ENCODE measurements around the gene TLE1. TPM values are rescaled to one million over a fixed set of nuclear protein-coding genes. Genes with fewer than 3 reads are reported as not detected.
A peak's percentile ranks its signal among the peaks of the same experiment; 100 is the strongest.

The TLE1 gene
- total RNA-seq, 2 donors from 2014 or later, result 15.0 to 15.2 TPM

- intact Hi-C loops (cut with DNase I), result no loop called here
- ATAC-seq (no peak), DNase-seq (no peak)
These were observed 55.1 kb downstream of the TLE1 start for GRCh38 chr9:81633952-81634854.

GRCh38 chr9:81632599-81632998 lies 56.7 kb downstream of the TLE1 start:
- peak in 1 of 2 donors; percentile 26 for ATAC-seq
- intact Hi-C loops (cut with DNase I), result no loop called here
- no peak for DNase-seq

DNA sequence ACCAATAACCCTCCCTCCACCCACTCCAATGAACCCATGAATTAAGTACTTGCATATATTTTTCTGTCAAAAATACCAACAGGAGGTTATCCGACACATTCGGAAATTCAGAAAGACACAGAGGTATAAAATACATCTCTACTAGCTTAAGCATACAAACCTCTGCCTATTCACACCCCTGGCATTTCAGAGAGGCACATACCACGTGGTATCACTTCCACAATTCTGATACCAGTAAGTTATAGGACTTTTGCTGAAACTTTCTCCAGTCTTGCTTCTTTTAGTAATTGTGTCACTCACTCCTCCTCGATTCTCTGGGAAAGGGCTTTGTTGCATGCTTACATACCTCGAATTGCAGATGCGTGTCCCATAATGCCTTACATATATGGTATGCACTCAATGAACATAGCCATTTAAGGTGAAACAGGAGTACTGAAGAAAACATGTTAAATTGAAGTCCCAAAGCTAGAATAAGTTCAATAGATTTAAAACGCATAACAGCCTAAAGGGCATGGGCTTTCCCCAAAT lies 58.1 kb downstream of the TLE1 start:
- DNase-seq, result no peak
- ATAC-seq, result no peak
- intact Hi-C loops (cut with DNase I), result no loop called here

- intact Hi-C loops (cut with DNase I), result no loop called here
- no peak for ATAC-seq
- no peak for DNase-seq
These were observed 59.9 kb downstream of the TLE1 start for GRCh38 chr9:81629440-81629839.

- ATAC-seq (no peak), DNase-seq (no peak)
- intact Hi-C loops (cut with DNase I), result no loop called here
These were observed 60.5 kb downstream of the TLE1 start for GRCh38 chr9:81628897-81629296.

- ATAC-seq, result no peak
- intact Hi-C loops (cut with DNase I), result no loop called here
These were observed 61.9 kb downstream of the TLE1 start for GRCh38 chr9:81627481-81627880.

DNA sequence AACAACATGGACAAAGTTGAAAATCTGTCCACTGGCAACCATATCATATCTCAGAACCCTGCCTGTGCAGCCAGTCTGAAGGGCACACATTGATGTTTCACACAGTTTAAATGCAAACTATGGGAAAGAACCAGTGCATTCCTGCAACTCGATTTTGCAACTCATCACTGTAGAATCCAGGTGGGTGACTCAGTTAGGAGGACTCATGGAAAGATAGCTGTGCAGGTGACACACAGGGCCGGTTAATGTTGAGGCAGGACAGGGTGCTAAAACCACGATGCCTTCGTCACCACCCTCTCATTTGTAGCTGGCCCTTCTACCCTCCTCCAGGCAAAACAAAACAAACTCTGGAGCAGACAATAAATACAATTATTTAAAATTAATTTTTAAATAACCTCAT lies 62.8 kb downstream of the TLE1 start:
- no peak for ATAC-seq
- no peak for DNase-seq
- intact Hi-C loops (cut with DNase I), result no loop called here

More at GRCh38 chr9:81627481-81627880, 61.9 kb downstream of the TLE1 start:
- DNase-seq, result no peak

DNA sequence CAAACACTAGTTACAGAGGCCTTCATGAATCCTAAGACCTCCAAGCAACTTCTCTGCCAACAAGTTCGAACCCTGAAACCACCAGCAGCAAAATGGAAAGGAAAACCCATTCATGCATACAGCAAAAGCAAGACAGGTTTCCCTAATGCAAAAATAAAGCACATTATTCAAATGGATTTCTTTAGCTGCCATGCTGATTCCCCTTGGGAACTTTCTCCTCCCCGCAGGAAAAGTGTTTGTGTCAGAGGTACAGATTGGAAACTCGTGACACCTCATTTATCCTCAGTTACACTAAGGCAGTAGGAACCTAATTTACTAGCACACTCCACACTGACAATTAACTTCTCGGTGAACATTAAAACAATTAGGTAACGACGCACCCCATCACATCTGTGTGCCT lies 63.4 kb downstream of the TLE1 start:
- ATAC-seq, result no peak
- intact Hi-C loops (cut with DNase I), result no loop called here
- no peak for DNase-seq

DNA sequence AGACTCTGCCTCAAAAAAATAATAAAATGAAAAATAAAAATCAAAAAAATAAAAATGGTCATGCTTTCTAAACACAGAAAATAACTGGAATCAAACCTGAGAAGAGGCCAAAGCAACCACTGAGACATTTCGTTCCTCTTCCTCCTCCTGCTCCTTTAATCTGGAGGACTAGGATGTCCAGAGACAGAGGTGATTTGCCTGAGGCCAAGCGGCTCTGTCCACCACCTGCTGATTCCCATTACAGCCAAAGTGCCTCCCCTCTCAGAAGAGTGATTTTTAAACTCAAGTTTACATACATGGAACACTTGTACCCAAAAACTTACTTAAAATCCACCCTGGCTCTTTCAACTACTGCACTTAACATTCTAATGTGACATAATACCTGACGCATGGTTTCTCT lies 65.6 kb downstream of the TLE1 start:
- DNase-seq (no peak), ATAC-seq (no peak)
- intact Hi-C loops (cut with DNase I), result no loop called here

GRCh38 chr9:81622471-81623255 lies 66.7 kb downstream of the TLE1 start:
- intact Hi-C loops (cut with DNase I), result no loop called here

GRCh38 chr9:81621785-81622259 lies 67.5 kb downstream of the TLE1 start:
- intact Hi-C loops (cut with DNase I), result no loop called here
- DNase-seq (no peak), ATAC-seq (no peak)

More at GRCh38 chr9:81622471-81623255, 66.7 kb downstream of the TLE1 start:
- ATAC-seq (no peak), DNase-seq (no peak)

DNA sequence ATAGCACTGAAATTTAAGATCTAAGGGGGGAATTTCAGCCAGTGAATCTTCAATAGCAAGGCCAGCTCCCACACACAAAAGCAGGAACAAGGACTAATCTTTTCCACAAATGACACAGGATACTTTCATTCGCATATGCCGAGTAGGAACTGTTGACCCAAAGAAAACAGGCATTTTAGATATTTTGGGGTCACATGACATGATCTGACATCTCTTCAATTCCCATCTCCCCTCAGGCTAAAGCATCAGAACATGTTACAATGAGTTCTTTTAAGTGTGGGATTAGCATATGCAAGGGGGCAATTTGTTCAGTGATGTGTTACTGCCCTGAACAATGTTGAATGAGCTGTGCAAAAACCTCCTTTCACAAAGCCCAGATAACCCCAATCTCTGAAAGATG lies 68.2 kb downstream of the TLE1 start:
- DNase-seq (no peak), ATAC-seq (no peak)
- intact Hi-C loops (cut with DNase I), result no loop called here

GRCh38 chr9:81620002-81620390 lies 69.4 kb downstream of the TLE1 start:
- ATAC-seq, result no peak
- intact Hi-C loops (cut with DNase I), result no loop called here
- no peak for DNase-seq

DNA sequence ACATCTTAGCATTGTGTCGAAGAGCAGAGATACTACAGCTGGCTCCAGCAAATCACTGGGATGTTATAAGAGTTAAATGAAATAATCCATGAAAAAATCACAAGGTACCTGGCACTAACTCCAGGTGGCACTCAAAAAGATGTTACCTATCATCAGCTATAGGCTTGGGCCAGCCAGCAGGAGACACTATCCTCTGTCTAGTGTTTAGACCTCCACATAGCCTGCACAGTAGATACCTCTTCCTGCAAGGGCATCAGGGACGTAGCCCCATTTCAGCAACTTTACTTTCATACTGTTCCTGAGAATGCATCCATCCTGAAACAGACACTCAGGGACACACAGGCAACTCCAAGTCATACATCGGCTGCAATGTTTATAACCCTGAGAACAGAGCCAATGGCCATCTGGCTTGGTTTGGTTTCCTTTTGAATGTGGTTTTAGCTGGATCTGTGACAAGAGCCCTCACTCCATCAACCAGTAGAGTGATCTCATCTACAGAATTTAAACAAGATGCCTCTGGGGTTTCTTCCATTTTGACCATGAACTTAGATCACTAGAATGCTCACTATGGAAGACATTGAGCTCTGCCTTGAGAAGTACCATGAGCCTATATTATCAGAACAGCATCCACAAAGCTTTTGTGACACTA lies 69.9 kb downstream of the TLE1 start:
- DNase-seq (no peak), ATAC-seq (no peak)
- intact Hi-C loops (cut with DNase I), result loop anchor here in 1 of 2 donors (10.0 kb wide), 1 partner anchor 65 kb away; the partner anchor contains the start of gene TLE1

- intact Hi-C loops (cut with DNase I), result loop anchor here in 1 of 2 donors (10.0 kb wide), 1 partner anchor 66 kb away; the partner anchor contains the start of gene TLE1
- ATAC-seq (no peak), DNase-seq (no peak)
These were observed 70.4 kb downstream of the TLE1 start for GRCh38 chr9:81618923-81619322.

DNA sequence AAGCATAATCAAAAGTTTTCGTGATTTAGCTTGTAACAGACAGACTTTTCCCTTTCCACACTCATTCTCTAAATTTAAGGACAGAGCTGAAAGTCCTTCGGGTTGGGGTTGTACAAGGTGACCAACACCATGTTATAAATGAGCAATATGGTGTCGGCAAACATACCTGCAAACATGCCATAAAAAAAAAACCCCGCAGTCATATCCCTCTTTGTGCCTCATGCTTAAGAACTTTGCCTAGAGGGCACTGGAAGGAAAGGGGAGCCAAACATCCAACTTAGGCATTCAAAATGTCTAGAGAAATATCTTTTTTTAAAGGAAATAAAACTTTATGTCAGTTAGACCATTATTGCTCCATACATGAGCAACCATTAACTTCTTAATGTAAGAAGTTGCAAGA lies 73.2 kb downstream of the TLE1 start:
- DNase-seq, result no peak
- ATAC-seq, result no peak
- intact Hi-C loops (cut with DNase I), result loop anchor here in 1 of 2 donors (10.0 kb wide), 1 partner anchor 69 kb away; the partner anchor contains the start of gene TLE1

DNA sequence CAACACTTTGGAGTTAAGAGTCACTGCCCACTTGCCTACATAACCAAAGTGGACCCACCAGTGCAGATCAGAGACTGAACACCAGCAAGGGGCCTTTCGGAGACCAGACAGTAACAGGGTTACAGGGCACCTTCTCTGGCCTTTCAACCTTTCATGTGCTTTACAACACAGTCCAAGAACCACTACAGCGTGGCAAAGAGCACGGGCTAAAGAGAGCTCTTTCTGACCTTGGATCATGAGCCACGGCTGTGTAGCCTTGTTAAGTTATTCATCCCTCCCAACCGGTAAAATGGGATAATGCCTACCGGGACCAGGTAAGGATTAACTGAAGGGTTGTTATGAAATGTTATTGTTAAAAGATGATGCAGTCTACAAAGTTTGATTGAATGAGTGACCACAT lies 75.0 kb downstream of the TLE1 start:
- ATAC-seq, result no peak
- intact Hi-C loops (cut with DNase I), result loop anchor here in 1 of 2 donors (10.0 kb wide), 1 partner anchor 70 kb away; the partner anchor contains the start of gene TLE1
- no peak for DNase-seq

GRCh38 chr9:81613002-81613812 lies 76.1 kb downstream of the TLE1 start:
- peak; percentile 50 for DNase-seq
- peak; percentile 89 to 94 for ATAC-seq
- intact Hi-C loops (cut with DNase I), result loop anchor here in 1 of 2 donors (10.0 kb wide), 1 partner anchor 72 kb away; the partner anchor contains the start of gene TLE1
